Superior temporal gyrus (tissue), 1 donor: ENCODE data around the gene ACOXL.
A peak's percentile ranks its signal among the peaks of the same experiment; 100 is the strongest.

Experiments
- DNase-seq: peaks from one replicate; pipeline ENCODE4 v3.0.0-alpha.2; 2016; ENCODE audit errors: extremely low spot score

ACOXL gene

DNA sequence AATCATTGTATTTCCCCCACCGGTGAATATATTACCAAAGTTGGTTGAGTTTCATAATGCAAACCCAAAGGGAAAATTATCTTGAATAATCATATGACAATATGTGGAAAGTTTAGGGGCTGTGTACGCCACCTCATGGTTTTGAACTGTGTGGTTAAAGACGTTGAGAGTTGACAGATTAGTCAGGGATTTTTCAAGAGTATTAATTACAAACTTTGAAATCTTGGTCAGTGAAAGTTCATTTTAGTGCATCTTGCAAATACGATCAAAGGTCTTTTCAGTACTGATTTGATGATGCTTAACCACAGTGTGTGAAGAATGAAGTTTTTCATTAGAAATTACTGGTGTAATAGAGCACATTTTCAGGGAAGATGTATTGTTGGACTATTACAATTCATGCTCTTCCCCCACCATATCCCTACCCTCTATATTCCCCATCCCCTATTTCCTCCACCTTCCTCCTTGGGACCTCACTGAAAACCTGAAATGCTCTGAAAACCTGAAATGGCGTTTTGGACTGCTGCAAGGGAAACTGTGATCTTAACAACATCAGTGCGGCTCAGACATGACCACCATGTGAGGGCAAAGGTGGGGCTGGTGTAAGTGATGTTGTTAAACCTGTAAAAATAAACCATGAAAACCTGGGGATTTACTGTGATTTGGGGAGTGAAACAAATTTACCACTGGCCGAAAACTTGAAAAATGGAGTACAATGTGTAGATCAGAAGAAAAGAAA lies 383.8 kb downstream of the ACOXL start:
- no peak for DNase-seq

DNA sequence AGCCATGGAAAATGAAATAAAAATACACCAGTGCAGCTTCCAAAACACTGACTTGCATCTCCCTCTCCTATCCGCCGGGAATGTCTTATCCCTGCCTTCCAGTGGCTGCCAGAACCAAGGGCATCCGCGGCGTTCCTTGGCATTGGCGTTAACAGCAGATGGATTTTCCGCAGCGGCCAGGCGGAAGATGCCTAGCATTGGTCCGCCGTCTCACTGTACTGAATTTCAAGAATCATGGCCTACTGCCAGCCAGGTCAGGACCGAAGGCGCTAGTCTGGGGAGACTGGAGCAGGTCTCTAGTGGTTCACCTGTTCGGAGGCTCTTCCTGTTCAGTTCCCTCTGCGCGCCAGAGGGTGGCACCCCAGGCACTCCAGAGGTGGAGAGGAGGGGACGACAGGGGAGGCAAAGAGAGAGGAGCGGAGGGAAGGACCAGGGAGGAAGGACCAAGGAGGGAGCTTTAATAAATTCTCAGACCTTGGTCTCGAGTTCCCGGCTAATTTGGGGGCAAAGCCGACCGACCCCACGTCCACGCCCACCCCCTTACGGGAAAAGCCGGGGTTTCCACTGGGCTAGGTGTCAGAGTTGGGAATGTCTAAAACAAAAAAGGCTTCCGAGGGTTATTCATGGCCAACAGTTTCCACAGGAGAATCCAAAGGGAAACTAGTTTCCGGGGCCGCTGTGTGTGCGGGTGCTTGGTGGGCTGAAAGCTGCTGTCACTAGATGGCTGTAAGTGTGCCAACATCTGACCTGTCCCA lies 384.6 kb downstream of the ACOXL start:
- DNase-seq: peak; percentile 80

GRCh38 chr2:111117598-111118480 lies 385.5 kb downstream of the ACOXL start:
- no peak for DNase-seq

DNA sequence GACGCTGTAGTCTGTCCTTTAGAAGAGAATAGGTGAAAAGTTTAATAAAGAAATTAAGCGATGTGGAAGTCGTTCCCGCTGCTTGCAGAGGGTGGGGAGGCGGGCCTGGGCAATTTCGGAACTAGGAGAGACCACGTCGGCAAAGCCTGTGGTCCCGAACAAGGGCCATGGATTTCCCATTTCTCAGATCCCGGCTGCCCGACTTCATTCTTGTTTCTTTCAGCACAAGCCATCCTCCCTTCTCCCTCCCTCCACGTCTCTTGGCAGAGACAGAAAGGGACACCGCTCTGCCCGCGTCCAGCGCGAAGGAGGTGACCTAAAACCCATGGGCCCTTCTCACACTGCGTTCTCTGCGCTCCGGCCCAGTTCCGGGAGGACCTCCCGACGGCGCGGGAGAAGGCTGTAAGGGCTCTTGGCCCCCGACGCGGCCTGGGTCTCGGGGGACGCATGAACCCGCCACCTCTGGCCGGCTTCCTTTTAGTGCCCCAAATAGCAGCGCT lies 386.2 kb downstream of the ACOXL start:
- DNase-seq: peak; percentile 29

- DNase-seq: no peak
Measured at GRCh38 chr2:111118981-111119821, 386.8 kb downstream of the ACOXL start.

DNA sequence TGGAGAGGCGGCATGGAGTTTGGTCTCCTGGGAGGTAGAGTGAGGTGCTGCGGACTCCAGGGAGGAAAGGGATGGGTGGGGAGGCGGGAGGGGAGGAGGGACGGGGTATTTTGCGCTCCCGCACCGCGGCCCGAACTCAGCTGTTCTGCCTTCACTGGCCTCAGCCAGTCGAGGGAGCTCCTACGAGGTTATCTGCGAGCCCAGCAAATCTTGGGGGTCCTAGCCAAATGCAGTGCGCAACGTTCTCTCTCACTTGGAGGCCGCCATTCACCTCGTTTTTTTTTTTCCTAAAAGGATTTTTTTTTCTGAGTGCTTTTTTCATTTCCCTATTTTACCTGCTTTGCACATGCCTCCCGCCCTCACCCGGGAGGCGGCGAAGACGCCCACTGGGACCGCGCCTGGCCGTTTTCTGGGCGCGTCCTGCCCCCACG lies 387.5 kb downstream of the ACOXL start:
- no peak for DNase-seq

- peak; percentile 84 for DNase-seq
Measured at GRCh38 chr2:111120253-111121027, 388.1 kb downstream of the ACOXL start, which contains the start of gene BCL2L11. Gene BCL2L11 (plus strand): TSS chr2:111120914. CDS start chr2:111123746, 2,832 bp downstream.

- DNase-seq: peak; percentile 37
Measured at GRCh38 chr2:111121028-111121827, 388.9 kb downstream of the ACOXL start.

GRCh38 chr2:111121828-111122630 lies 389.7 kb downstream of the ACOXL start:
- peak; percentile 88 for DNase-seq

DNA sequence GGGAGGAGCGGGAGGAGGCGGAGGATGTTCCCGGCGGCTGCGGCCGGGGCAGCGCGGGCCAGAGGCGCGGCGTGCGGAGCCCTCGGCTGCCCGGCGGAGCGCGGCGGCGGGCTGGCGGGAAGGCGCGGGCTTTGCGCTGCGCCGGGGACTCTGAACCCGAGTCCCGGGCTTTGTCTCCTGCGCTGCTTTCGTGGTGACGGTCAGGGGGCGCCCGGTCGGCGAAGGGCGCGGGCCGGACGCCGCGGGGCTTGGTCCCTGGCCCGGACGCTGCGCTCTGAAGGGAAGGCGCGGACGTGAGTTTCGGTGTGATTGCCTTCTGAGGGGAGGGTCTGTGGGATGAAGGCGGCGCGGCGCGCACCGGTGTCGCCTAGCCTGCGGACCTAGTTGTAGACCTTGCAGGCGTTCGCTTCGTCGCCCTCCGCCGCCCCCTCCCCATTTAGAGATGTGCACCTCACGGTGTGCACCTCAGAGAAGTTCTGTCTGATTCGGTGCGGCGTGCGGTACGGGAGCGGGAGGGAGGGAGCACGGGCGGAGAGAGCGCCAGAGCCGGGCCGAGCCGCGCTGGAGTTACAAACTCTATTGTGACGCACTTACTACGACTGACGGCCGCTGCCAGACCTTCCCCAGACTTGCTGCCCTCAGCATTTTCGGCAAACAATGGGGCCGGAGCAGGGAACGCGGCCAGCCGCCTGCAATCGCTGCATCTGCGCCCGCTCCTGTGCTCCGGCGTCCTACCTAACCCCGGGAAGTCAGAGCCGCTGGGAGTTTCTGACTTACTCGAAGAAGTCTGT lies 390.5 kb downstream of the ACOXL start:
- peak; percentile 70 for DNase-seq

- no peak for DNase-seq
Measured at GRCh38 chr2:111123751-111124150, 391.4 kb downstream of the ACOXL start.

- no peak for DNase-seq
Measured at GRCh38 chr2:111126581-111126980, 394.2 kb downstream of the ACOXL start.

GRCh38 chr2:111127351-111127750 lies 395.0 kb downstream of the ACOXL start:
- DNase-seq: no peak

GRCh38 chr2:111128096-111128495 lies 395.7 kb downstream of the ACOXL start:
- no peak for DNase-seq

- no peak for DNase-seq
Measured at GRCh38 chr2:111133603-111134002, 401.2 kb downstream of the ACOXL start.

- DNase-seq: no peak
Measured at GRCh38 chr2:111134055-111134454, 401.7 kb downstream of the ACOXL start.

- no peak for DNase-seq
Measured at GRCh38 chr2:111135237-111135909, 403.0 kb downstream of the ACOXL start.
